ENCODE measurements around the gene CIDEA. TPM values are rescaled to one million over a fixed set of nuclear protein-coding genes. Genes with fewer than 3 reads are reported as not detected.
"Not testable (repeated sequence)": the region's sequence is repeated elsewhere in the genome, so short reads cannot be mapped to it uniquely, and the experiment has no call there.

CIDEA gene
- total RNA-seq, 1 experiment from 2014 or later = 0.50 TPM

GRCh38 chr18:12254136-12254819, at the start of gene CIDEA (continued):
- TF ChIP-seq ZNF263 (CRISPR knock-in tag; IDR thresholded peaks at IDR 0.05; ENCODE audit: low read depth) (no peak), E2F4 (CRISPR knock-in tag; IDR thresholded peaks at IDR 0.05; ENCODE audit: borderline replicate concordance, low read depth) (no peak), AR (CRISPR knock-in tag; IDR thresholded peaks at IDR 0.05) (no peak), ATF2 (CRISPR knock-in tag; IDR thresholded peaks at IDR 0.05; ENCODE audit: borderline replicate concordance, low read depth) (no peak), MXD4 (CRISPR knock-in tag; IDR thresholded peaks at IDR 0.05; ENCODE audit: borderline replicate concordance) (no peak), ZMAT4 (CRISPR knock-in tag; IDR thresholded peaks at IDR 0.05) (no peak), SMAD4 (CRISPR knock-in tag; IDR thresholded peaks at IDR 0.05) (no peak), NFE2L1 (CRISPR knock-in tag; IDR thresholded peaks at IDR 0.05) (0 out of 2 replicates have a peak, but pooled peaks have one; percentile 78), GABPB1 (CRISPR knock-in tag; IDR thresholded peaks at IDR 0.05) (no peak), NFATC4 (CRISPR knock-in tag; IDR thresholded peaks at IDR 0.05) (no peak), NR2C2 (CRISPR knock-in tag; IDR thresholded peaks at IDR 0.05) (no peak), JAZF1 (CRISPR knock-in tag; IDR thresholded peaks at IDR 0.05) (no peak)

- DNase-seq (ENCODE audit: low spot score); H3K36me3 Mint-ChIP-seq; CTCF ChIA-PET; H3K4me1 Mint-ChIP-seq; POLR2A ChIA-PET; ATAC-seq; H3K27ac Mint-ChIP-seq; H3K27me3 Mint-ChIP-seq (ENCODE audit: low read depth): not testable (repeated sequence)
- peak overlapping the region; percentile 50 for H3K4me3 Mint-ChIP-seq
- peaks cover 12% of the 10 kb centered on the region for H3K9me3 Mint-ChIP-seq
Observed at GRCh38 chr18:12208296-12209153, 45.6 kb upstream of the CIDEA start.

- CTCF ChIA-PET; H3K4me1 Mint-ChIP-seq; H3K27ac Mint-ChIP-seq; H3K27me3 Mint-ChIP-seq (ENCODE audit: low read depth); ATAC-seq; H3K36me3 Mint-ChIP-seq; DNase-seq (ENCODE audit: low spot score); H3K4me3 Mint-ChIP-seq: not testable (repeated sequence)
- POLR2A ChIA-PET = interaction anchor here (0.7 kb wide), 1 partner anchor 157 kb away, joined by 3 read pairs; no protein-coding TSS in a partner anchor
- H3K9me3 Mint-ChIP-seq = peaks cover 12% of the 10 kb centered on the region
Observed at GRCh38 chr18:12212308-12212707, 41.9 kb upstream of the CIDEA start.

- H3K4me1 Mint-ChIP-seq; CTCF ChIA-PET; ATAC-seq; POLR2A ChIA-PET; H3K4me3 Mint-ChIP-seq; H3K27me3 Mint-ChIP-seq (ENCODE audit: low read depth); H3K27ac Mint-ChIP-seq; H3K9me3 Mint-ChIP-seq; DNase-seq (ENCODE audit: low spot score); H3K36me3 Mint-ChIP-seq: not testable (repeated sequence)
Observed at GRCh38 chr18:12214296-12215005, 39.7 kb upstream of the CIDEA start.

- CTCF ChIA-PET; DNase-seq (ENCODE audit: low spot score): not testable (repeated sequence)
Observed at GRCh38 chr18:12216471-12216870, 37.7 kb upstream of the CIDEA start.

GRCh38 chr18:12218603-12219002, 35.6 kb upstream of the CIDEA start:
- POLR2A ChIA-PET; DNase-seq (ENCODE audit: low spot score); CTCF ChIA-PET; H3K4me3 Mint-ChIP-seq; H3K36me3 Mint-ChIP-seq; H3K27me3 Mint-ChIP-seq (ENCODE audit: low read depth); H3K27ac Mint-ChIP-seq; ATAC-seq; H3K4me1 Mint-ChIP-seq; H3K9me3 Mint-ChIP-seq: not testable (repeated sequence)

More at GRCh38 chr18:12216471-12216870, 37.7 kb upstream of the CIDEA start:
- H3K4me3 Mint-ChIP-seq; H3K27me3 Mint-ChIP-seq (ENCODE audit: low read depth); H3K9me3 Mint-ChIP-seq; POLR2A ChIA-PET; H3K4me1 Mint-ChIP-seq; H3K27ac Mint-ChIP-seq; ATAC-seq; H3K36me3 Mint-ChIP-seq: not testable (repeated sequence)

GRCh38 chr18:12222041-12222440, 32.1 kb upstream of the CIDEA start:
- H3K9me3 Mint-ChIP-seq; DNase-seq (ENCODE audit: low spot score); H3K4me1 Mint-ChIP-seq; ATAC-seq; H3K4me3 Mint-ChIP-seq; CTCF ChIA-PET; POLR2A ChIA-PET; H3K27me3 Mint-ChIP-seq (ENCODE audit: low read depth); H3K36me3 Mint-ChIP-seq; H3K27ac Mint-ChIP-seq: not testable (repeated sequence)
